ENCODE measurements around the gene APC2. TPM values are rescaled to one million over a fixed set of nuclear protein-coding genes. Genes with fewer than 3 reads are reported as not detected.

APC2 gene
- total RNA-seq, 1 experiment from 2014 or later: 1.6 TPM

DNA sequence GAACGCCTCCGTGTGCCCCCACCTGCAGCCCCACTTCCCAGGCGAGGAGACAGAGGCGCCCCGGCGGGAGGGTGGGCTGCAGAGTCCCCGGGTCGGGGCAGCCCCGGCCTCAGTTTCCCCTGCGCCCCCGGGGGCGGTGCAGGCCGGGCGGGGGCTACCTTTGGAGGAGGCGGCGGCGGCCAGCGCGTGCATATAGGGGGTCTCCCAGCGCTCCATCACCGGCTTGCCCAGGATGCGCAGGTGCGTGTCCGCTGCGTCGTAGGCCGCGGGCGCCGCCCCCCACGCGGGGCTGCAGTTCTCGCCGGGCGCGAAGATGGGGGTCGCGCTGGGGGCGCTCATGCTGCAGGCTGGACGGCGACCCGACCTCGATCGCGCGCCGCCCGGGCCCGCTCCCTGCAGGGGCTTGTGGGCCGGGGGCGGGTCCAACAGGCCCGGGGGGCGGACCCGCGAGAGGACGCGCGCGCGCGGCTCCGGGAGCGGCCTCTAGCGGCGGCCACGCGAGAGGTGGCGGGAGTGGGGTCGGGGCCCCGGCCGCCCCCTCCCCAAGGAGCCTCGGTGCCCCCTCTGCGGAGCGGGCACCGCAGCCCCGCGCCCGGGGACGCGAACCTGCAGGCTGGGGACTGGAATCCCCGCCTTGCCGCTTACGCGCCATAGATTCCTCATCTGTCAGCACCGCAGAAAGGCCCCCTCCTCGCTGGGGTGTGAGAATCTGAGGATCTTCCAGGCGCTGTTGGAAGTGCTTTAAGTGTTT, 48.6 kb upstream of the APC2 start, which contains the start of gene GAMT:
TSS of gene GAMT (minus strand) at position 405 of the 751 bp plus-strand sequence. CDS start at position 339, 66 bp downstream.
- Histone ChIP-seq H3K9me3 (ENCODE audit: insufficient read depth, low read depth) (no peaks in the 10 kb centered on the region), H3K4me1 (replicated peaks; ENCODE audit: insufficient read depth) (peaks cover 4% of the 10 kb centered on the region; the same call in 1 of the 2 replicates), H3K79me2 (ENCODE audit: low read depth) (no peaks in the 10 kb centered on the region), H3F3A (ENCODE audit: insufficient read depth, low read depth) (peaks cover 13% of the 10 kb centered on the region), H2AFZ (no peak within 1 kb of the TSS), H3K27ac (no peak within 1 kb of the TSS), H3K9me2 (ENCODE audit: insufficient read depth) (no peaks in the 10 kb centered on the region), H3K4me2 (peak within 1 kb of the TSS; percentile 82), H3K27me3 (ENCODE audit: insufficient read depth, low read depth) (no peaks in the 10 kb centered on the region), H4K20me1 (ENCODE audit: insufficient read depth) (no peaks in the 10 kb centered on the region), H3K4me3 (peak within 1 kb of the TSS; percentile 56), H3K36me3 (ENCODE audit: low read depth) (no peaks in the 10 kb centered on the region)
- no peak for TF ChIP-seq EZH2 (IDR thresholded peaks at IDR 0.05; ENCODE audit: low read depth)
- TF ChIP-seq, protein P1, sequence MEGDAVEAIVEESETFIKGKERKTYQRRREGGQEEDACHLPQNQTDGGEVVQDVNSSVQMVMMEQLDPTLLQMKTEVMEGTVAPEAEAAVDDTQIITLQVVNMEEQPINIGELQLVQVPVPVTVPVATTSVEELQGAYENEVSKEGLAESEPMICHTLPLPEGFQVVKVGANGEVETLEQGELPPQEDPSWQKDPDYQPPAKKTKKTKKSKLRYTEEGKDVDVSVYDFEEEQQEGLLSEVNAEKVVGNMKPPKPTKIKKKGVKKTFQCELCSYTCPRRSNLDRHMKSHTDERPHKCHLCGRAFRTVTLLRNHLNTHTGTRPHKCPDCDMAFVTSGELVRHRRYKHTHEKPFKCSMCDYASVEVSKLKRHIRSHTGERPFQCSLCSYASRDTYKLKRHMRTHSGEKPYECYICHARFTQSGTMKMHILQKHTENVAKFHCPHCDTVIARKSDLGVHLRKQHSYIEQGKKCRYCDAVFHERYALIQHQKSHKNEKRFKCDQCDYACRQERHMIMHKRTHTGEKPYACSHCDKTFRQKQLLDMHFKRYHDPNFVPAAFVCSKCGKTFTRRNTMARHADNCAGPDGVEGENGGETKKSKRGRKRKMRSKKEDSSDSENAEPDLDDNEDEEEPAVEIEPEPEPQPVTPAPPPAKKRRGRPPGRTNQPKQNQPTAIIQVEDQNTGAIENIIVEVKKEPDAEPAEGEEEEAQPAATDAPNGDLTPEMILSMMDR (conservative IDR thresholded peaks at IDR 0.05): no peak; the same call in 1 of the 2 replicates
- no TSS peak for BruUV-seq (replicated peaks)
- intact Hi-C loops (cut with micrococcal nuclease; ENCODE audit: unreplicated experiment): no loop called here
- ChIA-PET CTCF (no interaction called here), POLR2A (ENCODE audit: unreplicated experiment) (no interaction called here)
- DNase-seq: peak in 1 of 2 experiments; percentile 31

DNA sequence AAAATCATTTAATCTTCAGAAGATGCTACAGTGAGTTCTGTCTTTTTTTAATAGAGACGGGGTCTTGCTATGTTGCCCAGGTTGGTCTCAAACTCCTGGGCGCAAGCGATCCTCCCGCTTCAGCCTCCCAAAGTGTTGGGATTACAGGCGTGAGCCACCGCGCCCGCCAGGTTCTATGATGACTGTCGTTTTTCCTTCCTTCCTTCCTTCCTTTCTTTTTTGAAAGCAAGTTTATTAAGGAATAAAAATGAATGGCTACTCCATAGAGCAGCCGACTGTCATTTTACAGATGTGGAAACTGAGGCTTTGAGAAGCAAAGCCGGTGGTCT, 48.1 kb upstream of the APC2 start:
- ChIA-PET CTCF (no interaction called here), POLR2A (ENCODE audit: unreplicated experiment) (no interaction called here)
- Histone ChIP-seq H3K36me3 (ENCODE audit: low read depth) (no peaks in the 10 kb centered on the region), H3K9me2 (ENCODE audit: insufficient read depth) (no peaks in the 10 kb centered on the region), H3K4me3 (no peak overlapping the region; the same call in 1 of the 2 replicates), H3K4me1 (replicated peaks; ENCODE audit: insufficient read depth) (peaks cover 7% of the 10 kb centered on the region; the same call in 1 of the 2 replicates), H3F3A (ENCODE audit: insufficient read depth, low read depth) (peaks cover 18% of the 10 kb centered on the region), H3K27ac (no peak overlapping the region), H3K27me3 (ENCODE audit: insufficient read depth, low read depth) (no peaks in the 10 kb centered on the region), H3K4me2 (peak overlapping the region; percentile 82; the same call in 1 of the 2 replicates), H3K9me3 (ENCODE audit: insufficient read depth, low read depth) (no peaks in the 10 kb centered on the region), H3K79me2 (ENCODE audit: low read depth) (no peaks in the 10 kb centered on the region), H2AFZ (no peak overlapping the region), H4K20me1 (ENCODE audit: insufficient read depth) (no peaks in the 10 kb centered on the region)
- TF ChIP-seq EZH2 (IDR thresholded peaks at IDR 0.05; ENCODE audit: low read depth): no peak
- TF ChIP-seq, protein P1 (conservative IDR thresholded peaks at IDR 0.05): no peak; the same call in 1 of the 2 replicates
- no peak for DNase-seq
- no TSS peak for BruUV-seq (replicated peaks)
- intact Hi-C loops (cut with micrococcal nuclease; ENCODE audit: unreplicated experiment): no loop called here

DNA sequence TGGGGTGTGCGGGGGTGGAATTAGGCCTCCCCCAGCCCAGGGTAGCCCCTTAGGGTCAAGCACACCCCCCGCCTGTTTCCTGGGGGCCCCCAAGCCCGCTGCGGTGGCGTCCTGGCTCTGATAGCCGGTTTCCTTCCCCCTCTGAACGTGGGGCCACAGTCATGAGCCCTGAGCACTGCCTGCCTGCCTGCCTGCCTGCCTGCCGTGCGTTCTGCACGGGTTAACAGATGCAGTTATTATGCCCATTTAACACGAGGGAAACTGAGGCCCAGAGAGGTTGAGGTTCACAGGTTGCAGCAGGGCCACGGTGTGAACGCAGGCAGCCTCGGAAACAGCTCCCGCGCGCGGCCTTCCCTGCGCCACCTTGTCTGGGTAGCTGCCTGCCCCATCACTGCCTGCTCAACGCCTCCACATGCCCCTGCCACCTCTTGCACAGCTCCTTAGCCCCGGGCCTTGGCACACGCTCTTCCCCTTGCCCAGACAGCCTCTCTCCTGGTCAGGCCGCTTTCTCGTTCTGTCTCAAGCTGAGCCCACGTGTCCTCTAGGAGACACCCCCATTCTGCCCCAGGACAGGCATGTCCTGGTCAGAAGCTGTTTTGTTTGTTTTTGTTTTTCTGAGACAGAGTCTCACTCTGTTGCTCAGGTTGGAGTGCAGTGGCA, 47.4 kb upstream of the APC2 start:
- Histone ChIP-seq H3K4me3 (no peak overlapping the region), H3K9me2 (ENCODE audit: insufficient read depth) (no peaks in the 10 kb centered on the region), H3K4me2 (no peak overlapping the region), H3K27me3 (ENCODE audit: insufficient read depth, low read depth) (no peaks in the 10 kb centered on the region), H2AFZ (no peak overlapping the region), H3K36me3 (ENCODE audit: low read depth) (no peaks in the 10 kb centered on the region), H3K4me1 (replicated peaks; ENCODE audit: insufficient read depth) (peaks cover 7% of the 10 kb centered on the region; the same call in 1 of the 2 replicates), H3K9me3 (ENCODE audit: insufficient read depth, low read depth) (no peaks in the 10 kb centered on the region), H3F3A (ENCODE audit: insufficient read depth, low read depth) (peaks cover 19% of the 10 kb centered on the region), H4K20me1 (ENCODE audit: insufficient read depth) (no peaks in the 10 kb centered on the region), H3K79me2 (ENCODE audit: low read depth) (no peaks in the 10 kb centered on the region), H3K27ac (no peak overlapping the region)
- BruUV-seq (replicated peaks): no TSS peak
- ChIA-PET POLR2A (ENCODE audit: unreplicated experiment) (no interaction called here), CTCF (no interaction called here)
- TF ChIP-seq, protein P1 (conservative IDR thresholded peaks at IDR 0.05): no peak
- DNase-seq: peak in 1 of 2 experiments; percentile 39
- intact Hi-C loops (cut with micrococcal nuclease; ENCODE audit: unreplicated experiment): no loop called here

Data from PC-9 (cell line).